Inflammatory macrophage (primary cell): ENCODE data around the gene OTOP3.

Experiments
- DNase-seq, 2 donors: peaks; one replicate each; pipeline ENCODE4 v3.0.0-alpha.2; 2020 to 2022

The OTOP3 gene

GRCh38 chr17:74916851-74917199 lies 18.9 kb upstream of the OTOP3 start:
- no peak for DNase-seq

GRCh38 chr17:74917430-74917829 lies 18.3 kb upstream of the OTOP3 start:
- DNase-seq = peak; percentile 55 to 58

GRCh38 chr17:74918906-74919305 lies 16.8 kb upstream of the OTOP3 start:
- DNase-seq = no peak

DNA sequence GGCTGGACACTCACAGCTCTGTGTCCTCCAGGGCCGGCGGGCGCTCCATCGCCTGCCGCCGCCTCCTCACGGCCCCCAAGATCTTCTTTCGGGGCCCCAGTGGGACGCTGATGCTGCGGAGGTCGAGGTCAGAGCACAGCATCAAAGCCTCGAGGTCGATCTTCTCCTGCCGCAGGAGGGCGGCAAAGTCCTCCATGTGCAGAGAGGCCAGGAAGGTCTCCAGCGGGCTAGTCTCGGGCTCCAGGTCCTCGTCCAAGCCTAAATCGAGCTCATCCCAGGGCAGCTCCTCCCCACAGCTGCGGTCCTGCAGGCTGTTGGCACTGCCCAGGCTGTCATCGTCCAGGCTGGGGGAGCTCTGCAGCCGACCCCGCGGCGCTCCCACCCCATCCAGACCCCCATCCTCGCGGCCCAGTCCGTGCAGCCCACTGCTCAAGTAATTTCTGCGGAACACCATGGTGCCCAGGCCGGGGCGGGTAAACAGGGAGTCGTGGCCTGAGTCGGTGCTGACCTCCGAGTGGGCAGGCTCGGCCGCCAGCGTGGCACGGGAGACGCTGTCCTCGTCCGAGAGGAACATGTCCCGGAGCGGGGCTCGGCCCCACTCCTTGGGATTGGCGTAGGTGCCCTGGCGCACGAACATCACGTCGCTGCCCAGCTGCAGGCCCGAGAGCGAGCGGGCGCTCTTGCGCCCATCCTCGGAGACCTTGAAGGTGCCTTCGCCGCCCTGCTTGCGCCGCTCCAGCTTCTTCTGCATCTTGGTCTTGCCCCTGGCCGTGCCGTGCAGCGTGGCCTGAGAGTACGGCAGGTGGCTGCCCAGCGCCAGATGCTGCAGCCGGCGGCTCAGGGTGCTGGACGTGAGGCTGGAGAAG lies 16.0 kb upstream of the OTOP3 start:
- peak in 1 of 2 donors; percentile 32 for DNase-seq

GRCh38 chr17:74920306-74920620 lies 15.4 kb upstream of the OTOP3 start:
- no peak for DNase-seq

GRCh38 chr17:74920642-74921025 lies 15.1 kb upstream of the OTOP3 start:
- DNase-seq = no peak

GRCh38 chr17:74921026-74921681 lies 14.5 kb upstream of the OTOP3 start:
- DNase-seq = no peak

DNA sequence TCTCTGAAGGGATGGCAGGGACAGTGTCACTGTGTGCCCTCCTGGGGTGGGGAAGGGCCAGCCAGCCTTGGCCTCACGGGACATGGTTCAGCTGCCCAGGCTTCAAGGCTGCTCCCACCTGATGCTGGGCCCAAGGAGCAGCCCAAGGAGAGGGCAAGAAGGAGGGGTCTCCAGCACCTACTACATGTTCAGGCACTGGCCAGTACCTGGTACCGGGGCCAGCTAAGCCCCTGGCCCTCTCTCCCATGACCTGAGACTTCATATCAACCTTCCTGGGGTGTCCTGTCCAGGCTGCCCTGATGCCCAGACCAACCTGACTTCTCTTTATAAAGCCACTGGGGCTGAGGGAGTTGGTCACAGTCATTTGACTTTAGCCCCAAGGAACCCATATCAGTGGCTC lies 13.9 kb upstream of the OTOP3 start:
- DNase-seq = no peak

DNA sequence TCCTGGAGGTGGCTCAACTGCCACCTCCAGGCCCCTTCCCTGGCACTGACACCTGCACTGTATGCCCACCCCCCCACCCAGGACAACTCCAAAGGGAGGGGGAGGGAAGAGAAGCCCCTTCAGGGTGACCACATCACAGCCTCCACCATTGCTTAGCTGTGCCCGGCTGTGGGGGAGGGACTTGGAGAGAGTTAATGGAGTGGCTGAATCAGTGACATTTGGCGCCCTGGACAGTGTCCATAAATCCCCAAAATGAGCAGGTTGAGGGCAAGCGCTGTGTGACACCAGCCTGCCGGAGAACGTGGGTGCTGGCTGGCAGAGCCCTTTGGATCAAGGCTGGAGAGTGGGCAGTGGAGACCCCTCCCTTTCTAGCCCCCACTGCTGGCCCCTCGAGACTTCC lies 13.5 kb upstream of the OTOP3 start:
- no peak for DNase-seq

- no peak for DNase-seq
Measured at GRCh38 chr17:74922694-74923537, 12.8 kb upstream of the OTOP3 start, which contains the start of gene USH1G. TSS of gene USH1G (minus strand) at chr17:74923255. CDS start at chr17:74923073, 182 bp downstream.

DNA sequence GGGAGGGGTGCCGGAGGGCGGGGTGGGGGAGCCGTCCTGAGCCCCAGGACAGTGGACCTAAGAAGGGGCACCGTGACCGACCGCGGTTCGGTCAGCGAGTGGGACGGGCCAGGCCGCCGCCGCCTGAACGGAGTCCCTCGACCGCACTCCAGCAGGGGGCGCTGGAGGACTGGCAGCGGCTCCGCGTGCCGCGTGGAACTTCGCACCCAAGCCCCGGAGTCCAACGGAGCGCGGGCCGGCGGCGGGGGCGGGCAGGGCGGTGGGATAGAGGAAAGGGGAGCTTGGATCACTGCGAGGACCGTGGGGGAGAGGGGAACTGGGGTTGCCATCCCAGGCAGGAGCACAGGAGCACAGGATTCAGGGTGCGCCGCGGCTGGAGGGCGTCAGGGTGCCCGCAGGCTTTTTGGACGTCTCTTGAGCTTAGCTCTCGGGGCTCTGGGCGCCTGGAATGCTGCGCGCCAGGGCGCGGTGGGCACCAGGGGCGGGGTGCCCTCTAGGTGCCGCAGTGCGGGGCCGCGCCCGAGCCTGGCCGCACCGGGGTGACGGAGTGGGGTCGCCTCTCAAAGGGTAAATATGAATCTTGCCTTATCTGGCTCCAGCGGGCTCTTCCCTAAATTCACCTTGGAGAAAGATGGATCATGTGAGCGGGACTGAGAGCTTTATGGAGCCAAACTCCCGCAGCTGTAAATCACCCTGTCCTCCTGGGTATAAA lies 12.0 kb upstream of the OTOP3 start:
- DNase-seq = peak; percentile 51 to 69

DNA sequence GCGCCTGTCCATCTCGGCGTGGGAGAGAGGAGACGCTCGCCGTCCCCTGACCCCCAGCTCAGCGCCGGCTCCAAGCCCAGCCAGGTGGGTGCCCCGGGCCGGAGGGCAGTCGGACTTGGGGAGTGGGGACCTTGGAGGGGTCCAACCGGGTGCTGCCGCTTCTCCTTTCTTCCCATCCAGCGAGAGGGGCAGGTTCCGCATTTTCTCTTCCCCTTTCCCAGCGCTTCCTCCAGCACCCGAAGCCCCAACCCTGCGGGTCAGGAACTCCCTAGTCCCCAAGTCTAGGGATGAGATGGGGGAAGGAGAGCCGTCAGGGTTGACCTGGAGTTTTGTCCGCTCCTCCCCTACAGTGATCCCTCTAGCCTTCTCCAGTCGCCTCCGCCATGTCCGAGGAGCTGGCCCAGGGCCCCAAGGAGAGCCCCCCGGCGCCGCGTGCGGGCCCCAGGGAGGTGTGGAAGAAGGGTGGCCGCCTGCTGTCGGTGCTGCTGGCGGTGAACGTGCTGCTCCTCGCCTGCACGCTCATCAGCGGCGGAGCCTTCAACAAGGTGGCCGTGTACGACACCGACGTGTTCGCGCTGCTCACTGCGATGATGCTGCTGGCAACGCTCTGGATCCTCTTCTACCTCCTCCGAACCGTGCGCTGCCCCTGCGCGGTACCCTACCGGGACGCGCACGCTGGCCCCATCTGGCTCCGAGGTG lies 11.3 kb upstream of the OTOP3 start, which contains the start of gene OTOP2:
Gene OTOP2, plus strand, starts transcription at position 24 of the 699 bp plus-strand sequence. Its CDS starts 360 bp downstream, at position 384.
- peak; percentile 71 to 80 for DNase-seq

- DNase-seq = no peak
Measured at GRCh38 chr17:74925242-74925641, 10.5 kb upstream of the OTOP3 start.

DNA sequence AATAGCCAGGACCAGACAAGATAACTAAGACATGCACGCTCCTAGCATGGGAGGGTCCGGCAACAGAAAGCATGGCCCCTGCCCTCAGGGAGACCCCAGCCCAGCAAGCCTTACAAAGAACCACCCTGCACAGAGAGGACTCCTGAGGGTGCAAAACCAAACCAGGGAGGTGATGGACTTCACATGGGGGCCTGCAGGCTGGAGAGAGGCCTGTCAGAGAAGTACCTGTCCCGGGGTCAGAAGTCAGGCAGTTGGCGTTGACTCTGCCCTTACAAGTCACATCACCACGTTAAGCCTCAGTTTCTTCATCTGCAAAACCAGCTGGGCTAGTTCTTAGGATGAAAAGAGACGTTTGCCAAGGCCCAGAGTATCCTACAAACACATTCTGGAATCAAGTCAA lies 6.9 kb upstream of the OTOP3 start:
- DNase-seq = no peak

DNA sequence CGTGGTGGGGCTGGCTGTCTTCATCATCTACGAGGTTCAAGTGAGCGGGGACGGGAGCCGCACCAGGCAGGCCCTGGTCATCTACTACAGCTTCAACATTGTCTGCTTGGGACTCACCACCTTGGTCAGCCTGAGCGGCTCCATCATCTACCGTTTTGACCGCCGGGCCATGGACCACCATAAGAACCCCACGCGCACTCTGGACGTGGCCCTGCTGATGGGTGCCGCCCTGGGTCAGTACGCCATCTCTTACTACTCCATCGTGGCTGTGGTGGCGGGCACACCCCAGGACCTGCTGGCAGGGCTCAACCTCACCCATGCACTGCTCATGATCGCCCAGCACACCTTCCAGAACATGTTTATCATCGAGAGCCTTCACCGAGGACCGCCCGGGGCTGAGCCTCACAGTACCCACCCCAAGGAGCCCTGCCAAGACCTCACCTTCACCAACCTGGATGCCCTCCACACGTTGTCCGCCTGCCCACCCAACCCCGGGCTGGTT lies 5.1 kb upstream of the OTOP3 start:
- DNase-seq = no peak

- no peak for DNase-seq
Measured at GRCh38 chr17:74935048-74935447, 650 bp upstream of the OTOP3 start.

DNA sequence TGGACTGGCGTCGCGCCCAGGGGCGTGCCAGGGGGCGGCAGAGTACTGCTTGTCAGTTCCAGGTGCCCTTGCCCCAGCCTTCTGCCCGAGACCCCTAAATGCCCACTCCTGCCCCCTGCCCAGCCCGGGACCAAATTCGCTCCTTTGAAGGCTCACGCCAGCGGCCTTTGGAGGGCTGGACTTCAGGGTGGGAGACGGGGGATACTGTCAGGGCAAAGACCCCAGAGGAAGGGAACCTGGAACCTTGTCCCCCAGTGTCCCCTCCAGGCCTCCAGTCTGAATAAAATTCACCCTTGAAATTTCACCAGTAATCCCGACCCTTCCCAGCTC lies 737 bp downstream of the OTOP3 start:
- DNase-seq = no peak

DNA sequence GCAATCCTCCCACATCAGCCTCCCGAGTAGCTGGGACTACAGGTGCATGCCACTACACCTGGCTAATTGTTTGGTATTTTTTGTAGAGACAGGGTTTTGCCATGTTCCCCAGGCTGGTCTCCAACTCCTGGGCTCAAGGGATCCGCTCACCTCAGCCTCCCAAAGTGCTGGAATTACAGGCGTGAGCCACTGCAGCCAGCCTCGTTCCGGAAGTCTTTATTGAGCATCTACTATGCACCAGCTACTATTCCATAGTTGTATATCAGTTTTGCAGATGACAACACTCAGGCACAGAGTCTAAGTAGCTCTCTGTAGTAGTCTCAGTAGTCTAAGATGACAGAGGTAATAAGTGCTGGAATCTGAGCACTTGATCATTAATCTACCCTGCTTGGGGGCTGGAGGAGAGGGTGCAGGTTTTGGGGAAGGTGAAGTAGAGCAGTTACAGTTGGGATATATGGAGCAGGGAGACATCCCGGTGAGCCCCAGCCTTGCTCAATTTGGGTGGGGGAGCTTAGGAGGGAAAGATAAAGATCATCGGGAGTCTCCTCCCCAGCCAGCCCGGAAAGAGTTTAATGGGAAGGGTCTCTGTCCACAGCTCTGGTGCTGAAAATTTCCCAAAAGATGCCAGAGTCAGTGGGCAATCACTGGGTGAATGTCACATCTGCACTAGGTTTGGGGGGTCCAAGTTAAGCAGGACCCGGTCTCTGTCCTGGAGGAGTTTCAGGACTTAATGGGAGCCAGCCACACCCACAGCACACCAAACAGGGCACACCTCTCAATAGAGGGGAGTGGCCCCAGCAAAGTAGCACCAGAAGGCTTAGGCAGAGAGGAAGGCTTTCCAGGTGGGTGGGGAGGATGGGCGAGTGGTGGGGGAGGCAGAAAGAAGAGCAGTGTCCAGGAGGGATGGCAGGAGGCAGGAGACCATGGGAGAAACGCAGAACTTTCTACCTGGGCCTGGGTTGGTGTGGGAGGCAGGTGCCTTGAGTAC lies 1.7 kb downstream of the OTOP3 start:
- no peak for DNase-seq

DNA sequence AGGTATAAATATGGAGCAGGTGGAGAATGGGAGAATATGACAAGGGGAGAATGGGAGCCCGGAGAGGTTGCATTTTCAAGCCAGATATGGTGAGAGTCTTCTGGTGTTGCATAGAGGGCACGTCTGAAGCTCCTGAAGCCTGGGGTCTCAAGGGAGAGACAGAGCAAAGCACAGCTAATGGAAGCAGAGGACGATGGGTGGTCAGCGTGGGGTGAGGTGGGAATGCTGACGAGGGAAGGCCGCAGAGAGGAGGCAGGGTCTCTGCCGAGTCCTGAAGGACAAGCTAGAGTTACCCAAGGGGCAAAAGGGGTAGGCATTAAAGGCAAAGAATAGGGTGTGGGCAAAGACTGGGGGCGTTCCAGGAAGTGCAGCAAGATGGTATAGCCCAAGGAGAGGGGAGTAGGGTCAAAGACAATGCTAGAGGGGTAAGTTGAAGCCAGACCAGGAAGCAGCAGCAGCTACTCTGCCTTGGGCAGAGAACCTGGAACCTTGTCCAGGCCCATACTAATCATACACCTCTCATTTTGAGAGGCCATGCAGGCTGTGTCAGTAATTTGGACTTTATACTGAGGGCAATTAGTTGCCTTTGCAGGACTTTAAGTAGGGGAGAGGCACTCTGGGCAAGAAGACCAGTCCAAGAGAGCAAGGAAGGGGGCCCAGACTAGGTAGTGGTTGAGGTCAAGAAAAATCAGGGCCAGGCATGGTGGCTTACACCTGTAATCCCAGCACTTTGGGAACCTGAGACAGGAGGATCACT lies 2.7 kb downstream of the OTOP3 start:
- no peak for DNase-seq

DNA sequence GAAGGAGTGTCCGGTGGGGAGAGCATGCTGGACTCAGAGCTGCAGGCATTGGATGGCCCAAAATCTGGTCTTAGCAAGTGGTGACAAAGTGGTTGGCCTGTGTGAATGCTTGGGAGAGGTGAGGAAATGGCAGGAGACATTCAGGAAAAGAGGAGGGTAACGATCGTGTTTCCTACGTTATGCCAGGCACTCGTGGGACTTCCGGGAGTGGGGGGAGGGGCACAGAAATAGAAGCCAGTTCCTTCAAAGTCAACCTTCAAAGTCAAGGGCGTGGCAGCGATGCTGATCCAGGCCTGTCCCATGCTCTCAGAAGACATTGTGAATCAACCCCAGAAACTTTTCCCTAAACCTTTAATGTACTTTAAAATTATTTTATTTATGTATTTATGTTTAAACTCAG lies 3.8 kb downstream of the OTOP3 start:
- DNase-seq = no peak
